Measurements from ENCODE around the gene BANP.
A peak's percentile ranks its signal among the peaks of the same experiment; 100 is the strongest.
"Not testable (repeated sequence)": the region's sequence is repeated elsewhere in the genome, so short reads cannot be mapped to it uniquely, and the experiment has no call there.

Gene BANP

DNA sequence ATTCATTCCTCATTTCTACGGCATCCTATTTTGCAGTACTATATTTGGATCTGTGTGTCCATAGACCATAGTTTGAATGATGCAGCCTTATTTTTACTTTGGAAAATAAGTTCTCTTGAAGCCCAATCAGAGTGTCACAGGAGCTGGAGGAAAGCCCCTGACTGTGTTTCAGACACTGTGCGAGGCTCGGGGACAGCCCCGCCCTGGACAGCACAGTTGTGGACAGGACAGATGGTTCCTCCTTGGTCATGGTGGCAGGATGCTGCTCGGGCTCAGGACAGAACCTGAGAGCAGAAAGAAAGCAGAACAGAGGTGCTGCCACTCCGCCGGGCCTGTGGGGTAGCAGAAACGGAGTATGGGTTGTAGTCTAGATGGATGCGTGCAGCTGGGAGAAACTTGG is 22.9 kb downstream of the BANP start:
- Histone ChIP-seq H3K9me3 (ENCODE audit: control insufficient read depth, insufficient read depth, low read depth, low read length) (no peaks in the 10 kb centered on the region), H3K36me3 (ENCODE audit: control insufficient read depth in 2 of 2, insufficient read depth in 1 of 2, low read length in 2 of 2) (peaks cover 0 to 5% of the 10 kb centered on the region in 2 experiments; a peak in 2 of 3 replicates), H3K27ac (ENCODE audit: extremely low read depth, low read depth, low read length) (no peak overlapping the region), H3K4me1 (ENCODE audit: control insufficient read depth, insufficient read depth, low read length) (no peaks in the 10 kb centered on the region), H3K4me3 (ENCODE audit: low read depth, low read length) (no peak overlapping the region)
- ChIA-PET POLR2A (no interaction called here), CTCF (no interaction called here)
- 0 out of 2 replicates have a peak, but pooled peaks have one; percentile 24 for TF ChIP-seq ZNF600 (tag by site-specific recombination; IDR thresholded peaks at IDR 0.05)
- no peak for TF ChIP-seq ZBTB17 (tag by site-specific recombination; IDR thresholded peaks at IDR 0.05)

DNA sequence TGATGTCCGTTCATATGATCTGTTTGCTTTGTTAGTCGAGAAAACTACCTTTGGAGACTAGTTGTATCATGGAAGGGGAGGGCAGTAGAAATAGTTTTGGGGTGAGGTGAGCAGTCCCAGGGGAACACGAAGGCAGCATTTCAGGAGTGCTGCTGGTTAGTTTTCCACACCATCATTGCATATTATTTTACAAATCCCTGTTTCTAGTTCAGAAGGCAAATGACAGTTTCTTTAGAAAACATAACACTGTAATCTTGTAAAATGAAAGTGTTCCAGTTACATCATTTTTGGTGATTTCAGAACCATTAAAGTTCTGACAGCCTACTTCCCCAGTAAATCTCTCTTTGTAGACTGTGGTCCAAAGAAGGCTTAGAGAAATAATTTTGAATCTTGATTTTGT is 25.4 kb downstream of the BANP start:
- no peaks in the 10 kb centered on the region for H3K4me1 ChIP-seq (ENCODE audit: control insufficient read depth, insufficient read depth, low read length)
- POLR2A ChIA-PET: no interaction called here
- TF ChIP-seq, protein P1, sequence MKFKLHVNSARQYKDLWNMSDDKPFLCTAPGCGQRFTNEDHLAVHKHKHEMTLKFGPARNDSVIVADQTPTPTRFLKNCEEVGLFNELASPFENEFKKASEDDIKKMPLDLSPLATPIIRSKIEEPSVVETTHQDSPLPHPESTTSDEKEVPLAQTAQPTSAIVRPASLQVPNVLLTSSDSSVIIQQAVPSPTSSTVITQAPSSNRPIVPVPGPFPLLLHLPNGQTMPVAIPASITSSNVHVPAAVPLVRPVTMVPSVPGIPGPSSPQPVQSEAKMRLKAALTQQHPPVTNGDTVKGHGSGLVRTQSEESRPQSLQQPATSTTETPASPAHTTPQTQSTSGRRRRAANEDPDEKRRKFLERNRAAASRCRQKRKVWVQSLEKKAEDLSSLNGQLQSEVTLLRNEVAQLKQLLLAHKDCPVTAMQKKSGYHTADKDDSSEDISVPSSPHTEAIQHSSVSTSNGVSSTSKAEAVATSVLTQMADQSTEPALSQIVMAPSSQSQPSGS (tag by site-specific recombination; IDR thresholded peaks at IDR 0.05; ENCODE audit: low read depth): no peak
- TF ChIP-seq, protein P2, sequence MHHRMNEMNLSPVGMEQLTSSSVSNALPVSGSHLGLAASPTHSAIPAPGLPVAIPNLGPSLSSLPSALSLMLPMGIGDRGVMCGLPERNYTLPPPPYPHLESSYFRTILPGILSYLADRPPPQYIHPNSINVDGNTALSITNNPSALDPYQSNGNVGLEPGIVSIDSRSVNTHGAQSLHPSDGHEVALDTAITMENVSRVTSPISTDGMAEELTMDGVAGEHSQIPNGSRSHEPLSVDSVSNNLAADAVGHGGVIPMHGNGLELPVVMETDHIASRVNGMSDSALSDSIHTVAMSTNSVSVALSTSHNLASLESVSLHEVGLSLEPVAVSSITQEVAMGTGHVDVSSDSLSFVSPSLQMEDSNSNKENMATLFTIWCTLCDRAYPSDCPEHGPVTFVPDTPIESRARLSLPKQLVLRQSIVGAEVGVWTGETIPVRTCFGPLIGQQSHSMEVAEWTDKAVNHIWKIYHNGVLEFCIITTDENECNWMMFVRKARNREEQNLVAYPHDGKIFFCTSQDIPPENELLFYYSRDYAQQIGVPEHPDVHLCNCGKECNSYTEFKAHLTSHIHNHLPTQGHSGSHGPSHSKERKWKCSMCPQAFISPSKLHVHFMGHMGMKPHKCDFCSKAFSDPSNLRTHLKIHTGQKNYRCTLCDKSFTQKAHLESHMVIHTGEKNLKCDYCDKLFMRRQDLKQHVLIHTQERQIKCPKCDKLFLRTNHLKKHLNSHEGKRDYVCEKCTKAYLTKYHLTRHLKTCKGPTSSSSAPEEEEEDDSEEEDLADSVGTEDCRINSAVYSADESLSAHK (tag by site-specific recombination; IDR thresholded peaks at IDR 0.05): peak; percentile 85
- no peaks in the 10 kb centered on the region for H3K9me3 ChIP-seq (ENCODE audit: control insufficient read depth, insufficient read depth, low read depth, low read length)
- CTCF ChIA-PET: no interaction called here
- peaks cover 0 to 11% of the 10 kb centered on the region in 2 experiments; a peak in 1 of 3 replicates for H3K36me3 ChIP-seq (ENCODE audit: control insufficient read depth in 2 of 2, insufficient read depth in 1 of 2, low read length in 2 of 2)
- no peak overlapping the region for H3K4me3 ChIP-seq (ENCODE audit: low read depth, low read length)
- H3K27ac ChIP-seq (ENCODE audit: extremely low read depth, low read depth, low read length): no peak overlapping the region

DNA sequence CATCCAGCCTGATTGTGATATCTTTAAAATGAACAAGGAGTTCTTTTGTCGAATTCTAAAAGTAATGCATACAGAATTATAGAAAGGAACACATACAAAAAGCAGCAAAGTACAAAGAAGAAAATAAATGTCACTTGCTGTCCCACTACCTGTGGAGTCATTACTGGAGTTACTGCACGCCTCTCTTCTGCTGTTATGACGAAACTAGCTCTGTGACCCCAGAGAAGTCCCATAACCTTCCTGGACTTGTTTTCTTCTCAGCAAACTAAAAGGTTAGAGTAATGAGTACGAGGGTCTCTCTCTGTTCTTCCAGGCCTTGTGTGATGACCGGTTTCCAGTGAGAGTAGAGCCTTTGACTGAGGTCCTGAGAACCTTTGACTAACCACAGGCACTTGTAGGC is 26.9 kb downstream of the BANP start:
- H3K36me3 ChIP-seq (ENCODE audit: control insufficient read depth in 2 of 2, insufficient read depth in 1 of 2, low read length in 2 of 2): peaks cover 0 to 21% of the 10 kb centered on the region in 2 experiments; a peak in 1 of 3 replicates
- CTCF ChIA-PET: no interaction called here
- no peaks in the 10 kb centered on the region for H3K9me3 ChIP-seq (ENCODE audit: control insufficient read depth, insufficient read depth, low read depth, low read length)
- H3K4me1 ChIP-seq (ENCODE audit: control insufficient read depth, insufficient read depth, low read length): no peaks in the 10 kb centered on the region
- no peak overlapping the region for H3K27ac ChIP-seq (ENCODE audit: extremely low read depth, low read depth, low read length)
- POLR2A ChIA-PET: no interaction called here
- H3K4me3 ChIP-seq (ENCODE audit: low read depth, low read length): no peak overlapping the region
- no peak for TF ChIP-seq SP3 (tag by site-specific recombination; IDR thresholded peaks at IDR 0.05)

DNA sequence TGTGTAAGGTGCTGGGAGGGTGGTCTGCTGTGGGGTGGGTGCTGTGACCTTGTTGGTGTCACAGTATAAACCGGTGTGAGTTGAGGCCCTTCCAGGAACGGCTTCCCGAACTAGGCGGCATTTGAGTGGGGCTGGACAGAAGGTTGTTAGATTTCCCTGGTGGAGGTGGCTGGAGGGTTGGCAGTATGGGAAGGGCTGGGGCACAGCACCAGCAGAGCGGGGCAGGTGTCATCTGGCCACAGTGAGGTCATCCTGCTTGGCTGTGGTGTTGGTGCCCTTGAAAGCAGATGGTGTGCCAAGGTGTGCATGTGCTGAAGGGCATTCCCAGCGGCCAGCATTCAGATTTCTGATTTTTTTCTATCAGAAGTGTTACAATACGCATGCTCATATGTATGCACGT is 28.1 kb downstream of the BANP start:
- no peaks in the 10 kb centered on the region for H3K4me1 ChIP-seq (ENCODE audit: control insufficient read depth, insufficient read depth, low read length)
- H3K4me3 ChIP-seq (ENCODE audit: low read depth, low read length): no peak overlapping the region
- POLR2A ChIA-PET: no interaction called here
- no peak for TF ChIP-seq KLF1 (tag by site-specific recombination; IDR thresholded peaks at IDR 0.05)
- no peak for TF ChIP-seq ZNF37A (tag by site-specific recombination; IDR thresholded peaks at IDR 0.05)
- H3K27ac ChIP-seq (ENCODE audit: extremely low read depth, low read depth, low read length): no peak overlapping the region
- no peaks in the 10 kb centered on the region for H3K9me3 ChIP-seq (ENCODE audit: control insufficient read depth, insufficient read depth, low read depth, low read length)
- peaks cover 0 to 24% of the 10 kb centered on the region in 2 experiments; a peak in 1 of 3 replicates for H3K36me3 ChIP-seq (ENCODE audit: control insufficient read depth in 2 of 2, insufficient read depth in 1 of 2, low read length in 2 of 2)
- CTCF ChIA-PET: interaction anchor here (0.6 kb wide), 1 partner anchor 258 kb away, joined by 3 read pairs; no protein-coding TSS in a partner anchor

DNA sequence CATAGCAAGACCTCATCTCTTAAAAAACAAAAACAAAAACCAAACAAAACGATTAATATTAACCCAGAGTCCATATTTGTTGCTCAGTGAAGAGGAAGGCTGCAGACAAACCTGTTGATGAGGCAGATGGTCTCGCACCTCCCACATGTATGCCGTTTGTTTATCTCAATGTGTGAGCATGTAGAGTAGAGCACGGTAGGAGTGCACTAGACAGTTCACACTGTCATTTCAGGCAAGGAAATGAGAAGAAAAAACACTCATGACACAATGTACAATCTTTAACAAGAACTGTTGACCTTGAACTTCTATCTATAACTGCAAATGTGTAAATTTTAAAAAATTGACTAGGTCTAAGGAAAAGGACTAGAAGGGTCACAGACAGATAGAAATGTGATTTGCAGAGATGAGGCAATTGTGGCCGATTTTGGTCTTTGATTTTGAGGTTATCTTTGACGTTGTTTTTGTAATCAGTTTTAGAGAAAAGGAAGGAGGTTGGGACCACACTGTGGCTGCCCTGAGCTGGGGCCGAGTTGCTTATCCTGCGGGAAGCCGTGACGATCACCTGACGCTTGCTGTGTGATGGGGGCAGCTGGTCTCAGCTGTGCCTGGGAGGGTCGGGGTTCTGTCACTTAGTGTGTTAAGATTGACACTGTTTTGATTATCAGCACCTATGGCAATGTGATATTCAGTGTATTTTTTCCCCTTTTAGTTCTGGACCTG is 28.8 kb downstream of the BANP start:
- CTCF ChIA-PET: interaction anchor here (0.6 kb wide), 1 partner anchor 259 kb away, joined by 3 read pairs; no protein-coding TSS in a partner anchor
- POLR2A ChIA-PET; H3K27ac ChIP-seq (ENCODE audit: extremely low read depth, low read depth, low read length): not testable (repeated sequence)

DNA sequence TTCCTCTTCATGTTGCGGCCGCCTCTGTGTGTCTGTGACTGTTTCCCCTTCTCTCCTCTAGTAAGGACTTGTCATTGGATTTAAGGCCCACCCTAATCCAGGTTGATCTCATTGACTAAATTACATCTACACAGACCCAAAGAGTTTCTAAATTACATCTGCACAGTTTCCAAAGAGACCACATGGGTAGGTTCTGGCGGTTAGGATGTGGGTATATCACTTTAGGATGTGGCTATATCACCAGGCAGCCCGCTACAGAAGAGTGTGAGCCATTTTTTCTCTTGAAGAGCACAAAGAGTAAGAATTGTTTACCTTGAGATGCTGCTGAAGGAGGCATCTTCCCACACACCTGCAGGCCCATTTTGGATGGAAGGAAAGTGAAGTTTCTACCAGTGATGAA is 30.1 kb downstream of the BANP start:
- H3K4me3 ChIP-seq (ENCODE audit: low read depth, low read length); POLR2A ChIA-PET; H3K4me1 ChIP-seq (ENCODE audit: control insufficient read depth, insufficient read depth, low read length); H3K27ac ChIP-seq (ENCODE audit: extremely low read depth, low read depth, low read length); H3K9me3 ChIP-seq (ENCODE audit: control insufficient read depth, insufficient read depth, low read depth, low read length): not testable (repeated sequence)
- CTCF ChIA-PET: interaction anchor here (1.4 kb wide), 1 partner anchor 9 kb away, joined by 5 read pairs; no protein-coding TSS in a partner anchor
- peaks cover 0 to 28% of the 10 kb centered on the region in 2 experiments; a peak in 1 of 3 replicates for H3K36me3 ChIP-seq (ENCODE audit: control insufficient read depth in 2 of 2, insufficient read depth in 1 of 2, low read length in 2 of 2)

More for the DNA sequence above, 28.8 kb downstream of the BANP start:
- TF ChIP-seq SCRT2 (tag by site-specific recombination; IDR thresholded peaks at IDR 0.05): 0 out of 2 replicates have a peak, but pooled peaks have one; percentile 9
- not testable (repeated sequence) for H3K4me1 ChIP-seq (ENCODE audit: control insufficient read depth, insufficient read depth, low read length); H3K4me3 ChIP-seq (ENCODE audit: low read depth, low read length); H3K9me3 ChIP-seq (ENCODE audit: control insufficient read depth, insufficient read depth, low read depth, low read length)
- H3K36me3 ChIP-seq (ENCODE audit: control insufficient read depth in 2 of 2, insufficient read depth in 1 of 2, low read length in 2 of 2): peaks cover 0 to 30% of the 10 kb centered on the region in 2 experiments; a peak in 1 of 3 replicates
